Neural progenitor cell (in vitro differentiated cells): ENCODE results near the gene ADAM22. TPM values are rescaled to one million over a fixed set of nuclear protein-coding genes. Genes with fewer than 3 reads are reported as not detected.

Source experiments
- DNase-seq: peaks from one replicate; pipeline ENCODE4 v3.0.0-alpha.2; 2016; ENCODE audit warnings: low spot score
- H2AFZ ChIP-seq: fragments of 200-600 bp; sonication (generic); replicated peaks from 2 replicates; pipeline ENCODE4 v1.6.1; 2016; ENCODE audit warnings: antibody characterized with exemption
- H3F3A ChIP-seq: fragments of 200-600 bp; sonication (generic); 2 replicates; pipeline ENCODE4 v1.6.1; 2016; ENCODE audit warnings: antibody characterized with exemption, low read depth
- H3K27ac ChIP-seq: fragments of 200-600 bp; sonication (generic); 2 replicates; pipeline ENCODE4 v1.5.1; 2016; ENCODE audit warnings: mild to moderate bottlenecking
- H3K27me3 ChIP-seq: fragments of 200-600 bp; sonication (generic); 2 replicates; pipeline ENCODE4 v1.6.1; 2016; ENCODE audit warnings: mild to moderate bottlenecking, moderate library complexity
- H3K36me3 ChIP-seq: fragments of 200-600 bp; sonication (generic); 2 replicates; pipeline ENCODE4 v1.5.1; 2016
- H3K4me1 ChIP-seq: fragments of 200-600 bp; sonication (generic); 2 replicates; pipeline ENCODE4 v1.6.1; 2016; ENCODE audit warnings: mixed run types
- H3K4me2 ChIP-seq: fragments of 200-600 bp; sonication (generic); 2 replicates; pipeline ENCODE4 v1.6.1; 2016
- H3K4me3 ChIP-seq: fragments of 200-600 bp; sonication (generic); 2 replicates; pipeline ENCODE4 v1.5.1; 2016
- H3K79me2 ChIP-seq: fragments of 200-600 bp; sonication (generic); 2 replicates; pipeline ENCODE4 v1.6.1; 2016; ENCODE audit warnings: low read depth
- H3K9ac ChIP-seq: fragments of 200-600 bp; sonication (generic); 2 replicates; pipeline ENCODE4 v1.6.1; 2016
- H3K9me3 ChIP-seq: fragments of 200-600 bp; sonication (generic); 2 replicates; pipeline ENCODE4 v1.5.1; 2016; ENCODE audit warnings: low read depth
- H4K20me1 ChIP-seq: fragments of 200-600 bp; sonication (generic); 2 replicates; pipeline ENCODE4 v1.6.1; 2016; ENCODE audit warnings: low read depth
- H3K27ac Mint-ChIP-seq: 3 replicates; pipeline ENCODE4 v1.8.0; 2021; ENCODE audit warnings: mixed read lengths
- H3K27me3 Mint-ChIP-seq: 2 replicates; pipeline ENCODE4 v1.8.0; 2022; ENCODE audit warnings: low read depth, mild to moderate bottlenecking, inconsistent platforms, moderate library complexity, mixed read lengths; ENCODE audit not compliant: insufficient read depth
- H3K36me3 Mint-ChIP-seq: 3 replicates; pipeline ENCODE4 v1.8.0; 2021; ENCODE audit warnings: mixed read lengths
- H3K4me1 Mint-ChIP-seq: 3 replicates; pipeline ENCODE4 v1.8.0; 2021; ENCODE audit warnings: mixed read lengths
- H3K4me3 Mint-ChIP-seq: 3 replicates; pipeline ENCODE4 v1.8.0; 2021; ENCODE audit warnings: mild to moderate bottlenecking, moderate library complexity, mixed read lengths
- H3K9me3 Mint-ChIP-seq: 3 replicates; pipeline ENCODE4 v1.8.0; 2020; ENCODE audit warnings: mixed read lengths
- EZH2 ChIP-seq: fragments of 200-600 bp; sonication (generic); IDR thresholded peaks from 2 replicates; pipeline ENCODE4 v1.6.1; 2017; ENCODE audit warnings: antibody characterized with exemption, mild to moderate bottlenecking, moderate library complexity
- EZH2phosphoT487 ChIP-seq: fragments of 200-600 bp; sonication (generic); IDR thresholded peaks from 2 replicates; pipeline ENCODE4 v1.6.1; 2017; ENCODE audit warnings: antibody characterized with exemption
- total RNA-seq: library from RNA; depleted of rRNA; stranded (reverse); fragments of >200 nt; gene quantifications from 2 replicates; pipeline ENCODE4 v1.2.3, GENCODE V29; 2015; ENCODE audit warnings: low replicate concordance
- TF ChIP-seq, protein P1 (sequence below): fragments of 200-600 bp; sonication (generic); IDR thresholded peaks from 2 replicates; pipeline ENCODE4 v1.5.1; 2017; ENCODE audit warnings: antibody characterized with exemption, mild to moderate bottlenecking

The ADAM22 gene
- total RNA-seq, 1 donor from 2014 or later = 13.7 TPM

DNA sequence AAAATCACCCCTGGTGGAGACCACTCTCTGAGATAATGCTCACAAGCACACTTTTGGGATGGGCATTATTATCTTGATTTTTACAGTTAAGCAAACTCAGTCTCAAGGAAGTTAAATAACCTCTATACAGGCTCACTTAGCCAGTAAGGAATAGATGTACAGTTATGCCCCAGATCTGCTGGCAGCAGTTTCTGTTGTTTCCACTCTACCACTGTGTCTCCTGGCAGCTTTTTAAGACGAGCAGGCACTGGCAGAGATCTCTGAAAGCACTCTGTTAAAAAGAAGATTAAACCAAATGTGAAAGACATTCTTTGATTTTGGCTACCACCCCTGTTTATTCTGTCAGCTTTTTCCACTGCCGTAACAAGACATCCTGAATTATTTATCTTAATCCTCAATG lies 212.6 kb downstream of the ADAM22 start:
- H3K27ac ChIP-seq = no peak overlapping the region
- H3K79me2 ChIP-seq = no peaks in the 10 kb centered on the region
- no peak overlapping the region for H3K4me3 ChIP-seq
- H4K20me1 ChIP-seq = no peaks in the 10 kb centered on the region
- Mint-ChIP-seq H3K4me1 (no peaks in the 10 kb centered on the region), H3K36me3 (peaks cover 2% of the 10 kb centered on the region), H3K9me3 (no peaks in the 10 kb centered on the region), H3K27me3 (no peaks in the 10 kb centered on the region), H3K4me3 (no peak overlapping the region), H3K27ac (no peak overlapping the region)
- no peak for DNase-seq
- no peaks in the 10 kb centered on the region for H3K9me3 ChIP-seq
- H3F3A ChIP-seq = no peaks in the 10 kb centered on the region
- TF ChIP-seq EZH2 (no peak), EZH2phosphoT487 (no peak)
- TF ChIP-seq, protein P1, sequence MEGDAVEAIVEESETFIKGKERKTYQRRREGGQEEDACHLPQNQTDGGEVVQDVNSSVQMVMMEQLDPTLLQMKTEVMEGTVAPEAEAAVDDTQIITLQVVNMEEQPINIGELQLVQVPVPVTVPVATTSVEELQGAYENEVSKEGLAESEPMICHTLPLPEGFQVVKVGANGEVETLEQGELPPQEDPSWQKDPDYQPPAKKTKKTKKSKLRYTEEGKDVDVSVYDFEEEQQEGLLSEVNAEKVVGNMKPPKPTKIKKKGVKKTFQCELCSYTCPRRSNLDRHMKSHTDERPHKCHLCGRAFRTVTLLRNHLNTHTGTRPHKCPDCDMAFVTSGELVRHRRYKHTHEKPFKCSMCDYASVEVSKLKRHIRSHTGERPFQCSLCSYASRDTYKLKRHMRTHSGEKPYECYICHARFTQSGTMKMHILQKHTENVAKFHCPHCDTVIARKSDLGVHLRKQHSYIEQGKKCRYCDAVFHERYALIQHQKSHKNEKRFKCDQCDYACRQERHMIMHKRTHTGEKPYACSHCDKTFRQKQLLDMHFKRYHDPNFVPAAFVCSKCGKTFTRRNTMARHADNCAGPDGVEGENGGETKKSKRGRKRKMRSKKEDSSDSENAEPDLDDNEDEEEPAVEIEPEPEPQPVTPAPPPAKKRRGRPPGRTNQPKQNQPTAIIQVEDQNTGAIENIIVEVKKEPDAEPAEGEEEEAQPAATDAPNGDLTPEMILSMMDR = no peak
- peaks cover 5% of the 10 kb centered on the region for H3K4me1 ChIP-seq
- H3K4me2 ChIP-seq = no peak overlapping the region
- H3K36me3 ChIP-seq = no peaks in the 10 kb centered on the region
- no peak overlapping the region for H2AFZ ChIP-seq
- H3K27me3 ChIP-seq = no peaks in the 10 kb centered on the region
- no peak overlapping the region for H3K9ac ChIP-seq

DNA sequence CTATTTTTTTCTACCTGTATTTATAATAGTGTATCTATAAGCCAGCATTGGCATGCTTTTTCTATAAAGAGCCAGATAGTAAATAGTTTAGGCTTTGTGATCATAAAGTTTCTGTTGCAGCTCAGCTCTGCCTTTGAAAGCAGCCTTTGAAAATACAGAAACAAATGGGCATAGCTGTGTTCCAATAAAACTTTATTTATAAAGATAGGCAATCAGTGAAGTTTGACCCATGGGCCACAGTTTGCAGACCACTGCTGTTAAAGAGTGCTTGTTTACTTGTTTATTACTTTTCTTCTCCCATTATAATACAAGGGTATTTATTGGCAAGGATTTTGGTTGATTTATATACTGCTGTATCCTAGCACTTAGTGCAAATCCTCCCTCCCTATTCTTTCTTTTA lies 213.3 kb downstream of the ADAM22 start:
- Histone ChIP-seq H3K27me3 (no peaks in the 10 kb centered on the region), H2AFZ (no peak overlapping the region), H3K9me3 (no peaks in the 10 kb centered on the region), H3F3A (no peaks in the 10 kb centered on the region), H4K20me1 (no peaks in the 10 kb centered on the region), H3K4me3 (no peak overlapping the region), H3K9ac (no peak overlapping the region), H3K4me2 (no peak overlapping the region), H3K79me2 (no peaks in the 10 kb centered on the region), H3K27ac (no peak overlapping the region), H3K36me3 (no peaks in the 10 kb centered on the region), H3K4me1 (peaks cover 5% of the 10 kb centered on the region)
- Mint-ChIP-seq H3K27ac (no peak overlapping the region), H3K36me3 (peaks cover 2% of the 10 kb centered on the region), H3K4me3 (no peak overlapping the region), H3K27me3 (no peaks in the 10 kb centered on the region), H3K9me3 (no peaks in the 10 kb centered on the region), H3K4me1 (no peaks in the 10 kb centered on the region)
- DNase-seq = no peak
- TF ChIP-seq, protein P1 = no peak
- TF ChIP-seq EZH2phosphoT487 = no peak
- TF ChIP-seq EZH2 = no peak

DNA sequence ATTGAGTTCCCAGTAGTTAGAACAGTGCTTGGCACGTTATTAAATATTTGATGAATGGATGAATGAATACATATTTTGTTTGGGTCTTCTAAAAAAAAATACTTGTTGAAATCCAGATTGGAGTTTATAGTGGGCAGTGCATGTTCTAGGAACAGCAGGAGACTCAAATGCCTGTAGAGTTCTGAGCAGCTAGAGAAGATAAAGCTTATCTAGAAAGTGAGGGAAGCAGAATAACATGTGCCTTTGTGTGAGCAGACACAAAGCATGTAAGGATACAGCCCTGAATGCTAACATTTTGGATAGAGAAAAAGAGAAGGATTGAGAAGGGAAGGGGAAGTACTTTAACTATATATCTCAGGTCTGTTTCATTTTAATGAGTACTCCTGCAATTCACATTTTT lies 213.9 kb downstream of the ADAM22 start:
- Histone ChIP-seq H3F3A (no peaks in the 10 kb centered on the region), H2AFZ (no peak overlapping the region), H3K9me3 (no peaks in the 10 kb centered on the region), H3K36me3 (no peaks in the 10 kb centered on the region), H4K20me1 (no peaks in the 10 kb centered on the region), H3K27ac (peak overlapping the region; percentile 17), H3K4me2 (no peak overlapping the region), H3K4me3 (no peak overlapping the region), H3K4me1 (peaks cover 5% of the 10 kb centered on the region), H3K9ac (no peak overlapping the region), H3K79me2 (no peaks in the 10 kb centered on the region), H3K27me3 (no peaks in the 10 kb centered on the region)
- DNase-seq = peak; percentile 3
- Mint-ChIP-seq H3K36me3 (peaks cover 2% of the 10 kb centered on the region), H3K27ac (no peak overlapping the region), H3K27me3 (no peaks in the 10 kb centered on the region), H3K4me1 (no peaks in the 10 kb centered on the region), H3K4me3 (no peak overlapping the region), H3K9me3 (no peaks in the 10 kb centered on the region)
- no peak for TF ChIP-seq EZH2
- TF ChIP-seq EZH2phosphoT487 = no peak
- TF ChIP-seq, protein P1 = no peak

GRCh38 chr7:88150033-88150432 lies 216.0 kb downstream of the ADAM22 start:
- Histone ChIP-seq H3K36me3 (no peaks in the 10 kb centered on the region), H2AFZ (no peak overlapping the region), H3K27me3 (no peaks in the 10 kb centered on the region), H3K79me2 (no peaks in the 10 kb centered on the region), H3K4me1 (peaks cover 5% of the 10 kb centered on the region), H3K9me3 (no peaks in the 10 kb centered on the region), H3K4me2 (no peak overlapping the region), H3K9ac (no peak overlapping the region), H3F3A (no peaks in the 10 kb centered on the region), H3K4me3 (no peak overlapping the region), H3K27ac (no peak overlapping the region), H4K20me1 (no peaks in the 10 kb centered on the region)
- Mint-ChIP-seq H3K27ac (no peak overlapping the region), H3K4me3 (no peak overlapping the region), H3K9me3 (no peaks in the 10 kb centered on the region), H3K36me3 (peaks cover 2% of the 10 kb centered on the region), H3K27me3 (no peaks in the 10 kb centered on the region), H3K4me1 (no peaks in the 10 kb centered on the region)
- TF ChIP-seq EZH2 (no peak), EZH2phosphoT487 (no peak)
- TF ChIP-seq, protein P1 = no peak
- DNase-seq = no peak
